A549 (cell line): ENCODE data around the gene MAFF.

Experiments used
- GATA3 ChIP-seq: IDR thresholded peaks from 2 replicates; pipeline ENCODE4 v1.6.1; 2012; ENCODE audit warnings: borderline replicate concordance
- HEYL ChIP-seq: fragments of 250-450 bp; sonication (Bioruptor Pico); IDR thresholded peaks from 2 replicates; pipeline ENCODE4 v1.8.0; 2021; ENCODE audit warnings: mild to moderate bottlenecking, moderate library complexity
- HOXA7 ChIP-seq: fragments of 250-450 bp; sonication (Bioruptor Pico); IDR thresholded peaks from 2 replicates; pipeline ENCODE4 v1.5.0; 2020; ENCODE audit warnings: mild to moderate bottlenecking, moderate library complexity
- POLR2A ChIP-seq: IDR thresholded peaks from 2 replicates; pipeline ENCODE4 v1.6.1; 2012; ENCODE audit warnings: mild to moderate bottlenecking, low read length
- RAD21 ChIP-seq, 2 experiments: fragments of >200 bp in 1 of 2; sonication (Bioruptor Twin) in 1 of 2; formaldehyde crosslinking in 1 of 2; IDR thresholded peaks in 1 of 2; conservative IDR thresholded peaks in 1 of 2; 2 replicates in 1 of 2; 3 replicates in 1 of 2; pipeline ENCODE4 v1.6.1; 2012 to 2018; ENCODE audit warnings: inconsistent platforms in 1 of 2
- ZFP36 ChIP-seq: fragments of 450-650 bp; IDR thresholded peaks from 2 replicates; pipeline ENCODE4 v1.6.1; 2014; ENCODE audit warnings: borderline replicate concordance; ENCODE audit not compliant: partially characterized antibody
- TF ChIP-seq, protein P1 (sequence below): fragments of >200 bp; sonication (Bioruptor Twin); formaldehyde crosslinking; IDR thresholded peaks from 3 replicates; pipeline ENCODE4 v1.5.1; 2016
- TF ChIP-seq, protein P2 (sequence below): fragments of 250-450 bp; sonication (Bioruptor Pico); IDR thresholded peaks from 2 replicates; pipeline ENCODE4 v1.5.0; 2021; ENCODE audit warnings: mild to moderate bottlenecking, moderate library complexity, borderline replicate concordance
- TF ChIP-seq, protein P3 (sequence below): fragments of 200-600 bp; sonication (generic); IDR thresholded peaks from 2 replicates; pipeline ENCODE4 v1.6.1; 2016; ENCODE audit warnings: antibody characterized with exemption, mild to moderate bottlenecking, moderate library complexity
- TF ChIP-seq, protein P4 (sequence below): fragments of >200 bp; sonication (Bioruptor Twin); formaldehyde crosslinking; IDR thresholded peaks from 2 replicates; pipeline ENCODE4 v1.6.1; 2016

DNA sequence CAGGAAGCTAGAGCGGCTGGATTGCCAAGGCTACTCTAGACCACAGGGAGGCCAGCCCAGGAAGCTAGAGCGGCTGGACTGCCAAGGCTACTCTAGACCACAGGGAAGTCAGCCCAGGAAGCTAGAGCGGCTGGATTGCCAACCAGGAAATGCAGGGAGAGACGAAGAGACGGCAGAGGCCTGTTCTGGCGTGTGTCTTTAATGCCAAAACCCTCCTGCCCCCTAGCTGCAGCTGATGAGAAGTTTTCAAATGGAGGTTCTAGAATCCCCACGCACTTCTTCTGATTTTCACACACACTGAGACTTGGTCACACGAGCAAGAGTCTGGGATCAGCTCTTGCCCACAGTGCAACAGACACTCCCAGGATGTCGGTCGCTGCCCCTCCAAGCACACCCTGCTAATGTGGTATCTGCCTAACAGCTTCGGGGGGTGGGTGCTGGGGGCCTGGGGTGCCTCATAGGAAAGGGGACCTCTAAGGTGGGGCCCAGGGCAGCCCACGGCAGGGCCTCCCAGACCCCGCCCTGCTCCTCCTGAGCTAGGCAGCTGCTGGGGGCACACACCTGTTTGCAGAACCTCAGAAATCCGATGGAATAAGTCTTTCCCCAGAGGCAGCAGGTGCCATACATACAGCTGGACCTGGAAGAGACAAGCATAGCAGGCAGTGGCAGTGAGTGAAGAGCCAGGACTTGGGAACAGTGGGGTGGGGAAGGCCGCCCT is 28.5 kb downstream of the MAFF start:
- TF ChIP-seq, protein P1, sequence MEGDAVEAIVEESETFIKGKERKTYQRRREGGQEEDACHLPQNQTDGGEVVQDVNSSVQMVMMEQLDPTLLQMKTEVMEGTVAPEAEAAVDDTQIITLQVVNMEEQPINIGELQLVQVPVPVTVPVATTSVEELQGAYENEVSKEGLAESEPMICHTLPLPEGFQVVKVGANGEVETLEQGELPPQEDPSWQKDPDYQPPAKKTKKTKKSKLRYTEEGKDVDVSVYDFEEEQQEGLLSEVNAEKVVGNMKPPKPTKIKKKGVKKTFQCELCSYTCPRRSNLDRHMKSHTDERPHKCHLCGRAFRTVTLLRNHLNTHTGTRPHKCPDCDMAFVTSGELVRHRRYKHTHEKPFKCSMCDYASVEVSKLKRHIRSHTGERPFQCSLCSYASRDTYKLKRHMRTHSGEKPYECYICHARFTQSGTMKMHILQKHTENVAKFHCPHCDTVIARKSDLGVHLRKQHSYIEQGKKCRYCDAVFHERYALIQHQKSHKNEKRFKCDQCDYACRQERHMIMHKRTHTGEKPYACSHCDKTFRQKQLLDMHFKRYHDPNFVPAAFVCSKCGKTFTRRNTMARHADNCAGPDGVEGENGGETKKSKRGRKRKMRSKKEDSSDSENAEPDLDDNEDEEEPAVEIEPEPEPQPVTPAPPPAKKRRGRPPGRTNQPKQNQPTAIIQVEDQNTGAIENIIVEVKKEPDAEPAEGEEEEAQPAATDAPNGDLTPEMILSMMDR, result no peak; the same call in 2 of the 3 replicates
- TF ChIP-seq ZFP36, result no peak
- no peak for TF ChIP-seq POLR2A
- no peak for TF ChIP-seq HEYL (CRISPR knock-in tag)
- TF ChIP-seq, protein P2, sequence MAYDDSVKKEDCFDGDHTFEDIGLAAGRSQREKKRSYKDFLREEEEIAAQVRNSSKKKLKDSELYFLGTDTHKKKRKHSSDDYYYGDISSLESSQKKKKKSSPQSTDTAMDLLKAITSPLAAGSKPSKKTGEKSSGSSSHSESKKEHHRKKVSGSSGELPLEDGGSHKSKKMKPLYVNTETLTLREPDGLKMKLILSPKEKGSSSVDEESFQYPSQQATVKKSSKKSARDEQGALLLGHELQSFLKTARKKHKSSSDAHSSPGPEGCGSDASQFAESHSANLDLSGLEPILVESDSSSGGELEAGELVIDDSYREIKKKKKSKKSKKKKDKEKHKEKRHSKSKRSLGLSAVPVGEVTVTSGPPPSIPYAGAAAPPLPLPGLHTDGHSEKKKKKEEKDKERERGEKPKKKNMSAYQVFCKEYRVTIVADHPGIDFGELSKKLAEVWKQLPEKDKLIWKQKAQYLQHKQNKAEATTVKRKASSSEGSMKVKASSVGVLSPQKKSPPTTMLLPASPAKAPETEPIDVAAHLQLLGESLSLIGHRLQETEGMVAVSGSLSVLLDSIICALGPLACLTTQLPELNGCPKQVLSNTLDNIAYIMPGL, result no peak
- TF ChIP-seq, protein P3, sequence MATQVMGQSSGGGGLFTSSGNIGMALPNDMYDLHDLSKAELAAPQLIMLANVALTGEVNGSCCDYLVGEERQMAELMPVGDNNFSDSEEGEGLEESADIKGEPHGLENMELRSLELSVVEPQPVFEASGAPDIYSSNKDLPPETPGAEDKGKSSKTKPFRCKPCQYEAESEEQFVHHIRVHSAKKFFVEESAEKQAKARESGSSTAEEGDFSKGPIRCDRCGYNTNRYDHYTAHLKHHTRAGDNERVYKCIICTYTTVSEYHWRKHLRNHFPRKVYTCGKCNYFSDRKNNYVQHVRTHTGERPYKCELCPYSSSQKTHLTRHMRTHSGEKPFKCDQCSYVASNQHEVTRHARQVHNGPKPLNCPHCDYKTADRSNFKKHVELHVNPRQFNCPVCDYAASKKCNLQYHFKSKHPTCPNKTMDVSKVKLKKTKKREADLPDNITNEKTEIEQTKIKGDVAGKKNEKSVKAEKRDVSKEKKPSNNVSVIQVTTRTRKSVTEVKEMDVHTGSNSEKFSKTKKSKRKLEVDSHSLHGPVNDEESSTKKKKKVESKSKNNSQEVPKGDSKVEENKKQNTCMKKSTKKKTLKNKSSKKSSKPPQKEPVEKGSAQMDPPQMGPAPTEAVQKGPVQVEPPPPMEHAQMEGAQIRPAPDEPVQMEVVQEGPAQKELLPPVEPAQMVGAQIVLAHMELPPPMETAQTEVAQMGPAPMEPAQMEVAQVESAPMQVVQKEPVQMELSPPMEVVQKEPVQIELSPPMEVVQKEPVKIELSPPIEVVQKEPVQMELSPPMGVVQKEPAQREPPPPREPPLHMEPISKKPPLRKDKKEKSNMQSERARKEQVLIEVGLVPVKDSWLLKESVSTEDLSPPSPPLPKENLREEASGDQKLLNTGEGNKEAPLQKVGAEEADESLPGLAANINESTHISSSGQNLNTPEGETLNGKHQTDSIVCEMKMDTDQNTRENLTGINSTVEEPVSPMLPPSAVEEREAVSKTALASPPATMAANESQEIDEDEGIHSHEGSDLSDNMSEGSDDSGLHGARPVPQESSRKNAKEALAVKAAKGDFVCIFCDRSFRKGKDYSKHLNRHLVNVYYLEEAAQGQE, result no peak
- TF ChIP-seq HOXA7 (CRISPR knock-in tag), result no peak
- TF ChIP-seq, protein P4, sequence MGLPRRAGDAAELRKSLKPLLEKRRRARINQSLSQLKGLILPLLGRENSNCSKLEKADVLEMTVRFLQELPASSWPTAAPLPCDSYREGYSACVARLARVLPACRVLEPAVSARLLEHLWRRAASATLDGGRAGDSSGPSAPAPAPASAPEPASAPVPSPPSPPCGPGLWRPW, result no peak
- TF ChIP-seq GATA3, result no peak
- TF ChIP-seq RAD21 (conservative IDR thresholded peaks at IDR 0.05 in 1 of 2, IDR thresholded peaks at IDR 0.05 in 1 of 2), result peak in 1 of 2 experiments; percentile 41; a peak in 2 of 5 replicates
